ENCODE data around the gene SH2D4B.

The SH2D4B gene

GRCh38 chr10:80685355-80685754, 147.7 kb downstream of the SH2D4B start:
- H3K9me3 ChIP-seq (ENCODE audit: severe bottlenecking) = no peaks in the 10 kb centered on the region
- ATAC-seq (ENCODE audit: low read depth) (no peak), DNase-seq (ENCODE audit: low spot score) (no peak)
- H3K27ac ChIP-seq (ENCODE audit: poor library complexity, severe bottlenecking) = no peak overlapping the region
- no peaks in the 10 kb centered on the region for H3K4me1 ChIP-seq (ENCODE audit: insufficient read depth, poor library complexity, severe bottlenecking)
- no peak overlapping the region for H3K4me3 ChIP-seq (ENCODE audit: severe bottlenecking)
- TF ChIP-seq, protein P1, sequence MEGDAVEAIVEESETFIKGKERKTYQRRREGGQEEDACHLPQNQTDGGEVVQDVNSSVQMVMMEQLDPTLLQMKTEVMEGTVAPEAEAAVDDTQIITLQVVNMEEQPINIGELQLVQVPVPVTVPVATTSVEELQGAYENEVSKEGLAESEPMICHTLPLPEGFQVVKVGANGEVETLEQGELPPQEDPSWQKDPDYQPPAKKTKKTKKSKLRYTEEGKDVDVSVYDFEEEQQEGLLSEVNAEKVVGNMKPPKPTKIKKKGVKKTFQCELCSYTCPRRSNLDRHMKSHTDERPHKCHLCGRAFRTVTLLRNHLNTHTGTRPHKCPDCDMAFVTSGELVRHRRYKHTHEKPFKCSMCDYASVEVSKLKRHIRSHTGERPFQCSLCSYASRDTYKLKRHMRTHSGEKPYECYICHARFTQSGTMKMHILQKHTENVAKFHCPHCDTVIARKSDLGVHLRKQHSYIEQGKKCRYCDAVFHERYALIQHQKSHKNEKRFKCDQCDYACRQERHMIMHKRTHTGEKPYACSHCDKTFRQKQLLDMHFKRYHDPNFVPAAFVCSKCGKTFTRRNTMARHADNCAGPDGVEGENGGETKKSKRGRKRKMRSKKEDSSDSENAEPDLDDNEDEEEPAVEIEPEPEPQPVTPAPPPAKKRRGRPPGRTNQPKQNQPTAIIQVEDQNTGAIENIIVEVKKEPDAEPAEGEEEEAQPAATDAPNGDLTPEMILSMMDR (IDR thresholded peaks at IDR 0.05; ENCODE audit: poor library complexity, severe bottlenecking) = no peak
- no peaks in the 10 kb centered on the region for H3K27me3 ChIP-seq (ENCODE audit: insufficient read depth, poor library complexity, severe bottlenecking)
- no peaks in the 10 kb centered on the region for H3K36me3 ChIP-seq (ENCODE audit: low read depth)

DNA sequence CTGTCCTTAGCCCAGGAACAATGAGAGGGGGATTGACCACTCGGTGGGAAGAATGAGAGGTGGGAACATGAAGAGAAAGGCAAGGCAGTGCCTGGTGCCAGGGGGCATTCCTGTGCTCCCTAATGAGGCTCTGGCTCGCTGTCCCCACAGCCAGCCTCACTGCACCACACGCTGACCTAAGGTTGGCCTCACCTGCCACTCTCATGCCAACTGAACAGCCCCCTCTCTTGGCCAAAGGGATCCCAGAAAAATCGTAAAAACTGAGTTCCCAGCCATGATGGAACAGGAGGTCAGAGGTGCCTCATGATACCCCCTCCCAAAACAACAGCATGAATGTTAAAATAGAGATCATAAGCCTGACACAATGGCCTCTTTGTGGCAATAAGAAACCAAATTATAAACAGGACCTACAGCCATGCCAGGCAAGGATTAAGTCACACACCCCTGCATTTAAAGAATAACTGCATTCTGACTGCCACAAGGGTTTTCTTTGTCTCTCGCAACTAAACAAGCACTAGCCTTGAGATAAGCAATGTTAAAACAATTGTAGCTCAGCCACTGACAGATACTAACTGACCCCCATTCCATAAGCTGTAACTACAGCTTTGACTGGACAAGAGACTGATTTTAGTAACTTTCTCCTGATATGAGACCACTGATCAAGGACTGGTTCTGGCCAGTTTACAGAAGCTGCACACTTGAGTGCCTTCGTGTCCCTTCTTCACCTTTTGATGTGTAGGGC, 149.2 kb downstream of the SH2D4B start:
- TF ChIP-seq, protein P1 (IDR thresholded peaks at IDR 0.05; ENCODE audit: poor library complexity, severe bottlenecking) = no peak
- Histone ChIP-seq H3K27me3 (ENCODE audit: insufficient read depth, poor library complexity, severe bottlenecking) (no peaks in the 10 kb centered on the region), H3K4me3 (ENCODE audit: severe bottlenecking) (no peak overlapping the region), H3K27ac (ENCODE audit: poor library complexity, severe bottlenecking) (no peak overlapping the region), H3K36me3 (ENCODE audit: low read depth) (no peaks in the 10 kb centered on the region), H3K9me3 (ENCODE audit: severe bottlenecking) (no peaks in the 10 kb centered on the region), H3K4me1 (ENCODE audit: insufficient read depth, poor library complexity, severe bottlenecking) (no peaks in the 10 kb centered on the region)
- DNase-seq (ENCODE audit: low spot score) = no peak
- ATAC-seq (ENCODE audit: low read depth) = no peak

GRCh38 chr10:80687476-80687789, 149.7 kb downstream of the SH2D4B start:
- no peaks in the 10 kb centered on the region for H3K4me1 ChIP-seq (ENCODE audit: insufficient read depth, poor library complexity, severe bottlenecking)
- no peak for DNase-seq (ENCODE audit: low spot score)
- H3K36me3 ChIP-seq (ENCODE audit: low read depth) = no peaks in the 10 kb centered on the region
- TF ChIP-seq, protein P1 (IDR thresholded peaks at IDR 0.05; ENCODE audit: poor library complexity, severe bottlenecking) = no peak
- H3K4me3 ChIP-seq (ENCODE audit: severe bottlenecking) = no peak overlapping the region
- no peak overlapping the region for H3K27ac ChIP-seq (ENCODE audit: poor library complexity, severe bottlenecking)
- no peaks in the 10 kb centered on the region for H3K9me3 ChIP-seq (ENCODE audit: severe bottlenecking)
- no peaks in the 10 kb centered on the region for H3K27me3 ChIP-seq (ENCODE audit: insufficient read depth, poor library complexity, severe bottlenecking)
- ATAC-seq (ENCODE audit: low read depth) = no peak

GRCh38 chr10:80690434-80690833, 152.7 kb downstream of the SH2D4B start:
- Histone ChIP-seq H3K4me1 (ENCODE audit: insufficient read depth, poor library complexity, severe bottlenecking) (no peaks in the 10 kb centered on the region), H3K27ac (ENCODE audit: poor library complexity, severe bottlenecking) (no peak overlapping the region), H3K4me3 (ENCODE audit: severe bottlenecking) (no peak overlapping the region), H3K27me3 (ENCODE audit: insufficient read depth, poor library complexity, severe bottlenecking) (no peaks in the 10 kb centered on the region), H3K36me3 (ENCODE audit: low read depth) (no peaks in the 10 kb centered on the region), H3K9me3 (ENCODE audit: severe bottlenecking) (no peaks in the 10 kb centered on the region)
- DNase-seq (ENCODE audit: low spot score) (no peak), ATAC-seq (ENCODE audit: low read depth) (no peak)
- TF ChIP-seq, protein P1 (IDR thresholded peaks at IDR 0.05; ENCODE audit: poor library complexity, severe bottlenecking) = no peak

DNA sequence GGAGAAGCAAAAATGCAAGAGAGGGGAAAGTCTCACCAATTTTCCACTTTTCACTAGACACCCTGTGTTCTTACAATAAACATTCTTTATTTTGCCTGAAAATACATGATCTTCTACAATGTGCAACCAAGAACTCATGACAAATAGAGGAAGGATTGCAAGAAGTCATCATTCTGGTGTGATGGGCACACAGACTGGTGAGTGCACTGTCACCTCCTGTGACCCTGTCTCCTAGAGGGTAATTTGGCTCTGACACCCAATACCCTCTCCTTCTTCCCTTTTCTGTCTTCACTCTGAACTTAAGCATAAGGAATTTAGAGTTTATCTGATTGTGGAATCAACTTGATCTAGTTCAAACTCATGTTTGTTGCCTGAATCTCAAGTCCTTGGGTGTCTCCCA, 153.7 kb downstream of the SH2D4B start:
- H3K27me3 ChIP-seq (ENCODE audit: insufficient read depth, poor library complexity, severe bottlenecking) = no peaks in the 10 kb centered on the region
- H3K9me3 ChIP-seq (ENCODE audit: severe bottlenecking) = no peaks in the 10 kb centered on the region
- H3K36me3 ChIP-seq (ENCODE audit: low read depth) = no peaks in the 10 kb centered on the region
- DNase-seq (ENCODE audit: low spot score) = no peak
- no peak overlapping the region for H3K4me3 ChIP-seq (ENCODE audit: severe bottlenecking)
- H3K4me1 ChIP-seq (ENCODE audit: insufficient read depth, poor library complexity, severe bottlenecking) = no peaks in the 10 kb centered on the region
- no peak for ATAC-seq (ENCODE audit: low read depth)
- TF ChIP-seq, protein P1 (IDR thresholded peaks at IDR 0.05; ENCODE audit: poor library complexity, severe bottlenecking) = no peak
- no peak overlapping the region for H3K27ac ChIP-seq (ENCODE audit: poor library complexity, severe bottlenecking)

Data from RWPE2 (cell line).